SKM-1 (cell line): Measurements from ENCODE around the gene CSN1S1.

Source experiments
- DNase-seq: peaks from one replicate; lab custom pipeline; 2025; ENCODE audit not compliant: unreplicated experiment; lab: John Stamatoyannopoulos, UW

Gene CSN1S1

GRCh38 chr4:69991016-69991415 is 60.1 kb downstream of the CSN1S1 start:
- no peak for DNase-seq

GRCh38 chr4:69994782-69995181 is 63.9 kb downstream of the CSN1S1 start:
- no peak for DNase-seq

GRCh38 chr4:69995526-69996016 is 64.7 kb downstream of the CSN1S1 start, which contains the start of gene STATH:
Gene STATH (plus strand): TSS chr4:69995966. CDS start chr4:69998438, 2,472 bp downstream.
- no peak for DNase-seq
